Melanocyte of skin (primary cell): ENCODE data around the gene CEACAM16. TPM values are rescaled to one million over a fixed set of nuclear protein-coding genes. Genes with fewer than 3 reads are reported as not detected.

ENCODE experiments used
- small RNA-seq, 2 donors: library from RNA; depleted of rRNA; stranded (forward); fragments of <200 nt; gene quantifications; one replicate each; pipeline ENCODE3, GENCODE V24; 2012
- total RNA-seq, 2 donors: library from RNA; depleted of rRNA; stranded (reverse); fragments of >200 nt; gene quantifications; 2 replicates each; pipeline ENCODE4 v1.2.3, GENCODE V29; 2012

CEACAM16 gene
- total RNA-seq: not detected

DNA sequence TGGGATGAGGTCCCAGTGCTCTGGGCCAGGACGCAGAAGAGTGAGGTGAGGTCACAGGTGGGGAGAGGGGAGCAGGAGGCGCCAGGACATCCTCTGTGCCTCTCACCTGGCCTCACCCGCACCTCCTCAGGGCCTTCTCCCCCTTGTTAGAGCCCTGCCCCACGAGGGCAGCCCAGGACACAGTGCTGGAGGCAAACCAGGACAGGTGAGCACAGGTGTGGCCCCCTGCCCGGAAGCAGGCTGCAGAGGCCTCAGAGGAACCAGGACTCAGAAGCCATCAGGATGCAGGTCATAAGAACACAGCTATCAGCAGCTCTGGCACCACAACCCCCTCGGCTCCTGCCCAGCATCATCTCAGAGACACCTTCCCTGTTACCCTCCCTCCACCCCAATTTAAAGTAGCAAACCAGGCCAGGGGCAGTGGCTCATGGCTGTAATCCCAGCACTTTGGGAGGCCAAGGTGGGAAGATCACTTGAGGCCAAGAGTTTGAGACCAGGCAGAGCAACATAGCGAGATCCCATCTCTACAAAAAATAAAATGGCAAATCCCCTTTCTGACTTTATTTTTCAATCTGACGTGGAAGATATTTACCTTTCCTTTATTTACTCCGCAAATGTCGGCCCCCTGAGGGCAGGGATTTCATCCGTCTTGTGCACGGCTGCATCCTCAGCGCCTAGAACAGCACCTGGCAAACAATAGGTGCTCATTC lies at the start of gene CEACAM16:
TSS of gene CEACAM16 (plus strand) at position 660 of the 710 bp plus-strand sequence. CDS start 2,306 bp downstream, outside the sequence.

DNA sequence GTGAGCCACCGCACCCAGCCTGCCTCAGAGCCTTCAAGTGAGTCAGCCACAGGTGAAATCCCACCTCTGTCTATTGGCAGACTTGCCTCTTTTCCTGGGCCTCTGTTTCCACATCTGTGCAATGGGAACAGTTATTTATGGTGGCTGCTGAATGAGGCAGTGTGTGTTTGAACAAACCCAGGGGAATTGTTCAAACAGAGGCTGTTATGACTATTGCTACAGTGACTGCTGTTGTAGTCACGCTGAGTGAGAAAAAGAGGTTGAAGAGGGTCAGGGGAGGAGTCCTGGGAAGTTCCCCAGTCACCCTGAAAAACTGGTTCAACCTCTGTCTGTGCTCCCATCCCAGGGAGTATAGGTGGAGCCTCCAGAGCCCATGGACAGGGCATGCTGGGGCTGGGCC lies 27.6 kb upstream of the CEACAM16 start, which contains the start of gene CEACAM19:
TSS of gene CEACAM19 (plus strand) at position 83 of the 400 bp plus-strand sequence. CDS start 450 bp downstream, outside the sequence.

GRCh38 chr19:44748426-44749254 lies 49.7 kb downstream of the CEACAM16 start, which contains the start of gene BCL3:
Gene BCL3 (plus strand): TSS chr19:44748708. CDS start chr19:44748791, 83 bp downstream.

Small RNA genes lying within 50 kb of the gene (small RNA-seq; reads per million reads assigned to genes)
- gene RF00285: 0 reads per million in 2 donors

Other genes with a start within 250 kb of the CEACAM16 start
- gene ZNF180, start 198.6 kb upstream of the CEACAM16 start, total RNA-seq: 1 to 10 TPM; 6.0 to 6.9 TPM
- gene CEACAM20, start 169.5 kb upstream of the CEACAM16 start, total RNA-seq: not detected
- not detected for gene IGSF23, start 85.6 kb upstream of the CEACAM16 start, total RNA-seq
- gene PVR, start 55.2 kb upstream of the CEACAM16 start, total RNA-seq: 10 to 100 TPM; 32.3 to 59.3 TPM
- gene CEACAM19, start 27.7 kb upstream of the CEACAM16 start, total RNA-seq: 1 to 10 TPM in 1 of 2 donors, under 1 TPM in 1; 0.33 to 1.4 TPM
- 1 to 10 TPM; 4.0 to 7.2 TPM for gene BCL3, start 49.6 kb downstream of the CEACAM16 start, total RNA-seq
- not detected for gene CBLC, start 78.7 kb downstream of the CEACAM16 start, total RNA-seq
- under 1 TPM; 0.67 to 0.69 TPM for gene BCAM, start 110.0 kb downstream of the CEACAM16 start, total RNA-seq
- gene NECTIN2, start 147.1 kb downstream of the CEACAM16 start, total RNA-seq: 10 to 100 TPM; 60.9 to 68.3 TPM
- 100 to 1,000 TPM in 1 of 2 donors, 10 to 100 TPM in 1; 68.5 to 114 TPM for gene TOMM40, start 192.1 kb downstream of the CEACAM16 start, total RNA-seq
- 100 to 1,000 TPM in 1 of 2 donors, 10 to 100 TPM in 1; 87.9 to 191 TPM for gene APOE, start 206.6 kb downstream of the CEACAM16 start, total RNA-seq
- 1 to 10 TPM; 2.8 to 6.7 TPM for gene APOC1, start 215.5 kb downstream of the CEACAM16 start, total RNA-seq
- not detected for gene APOC4, start 243.1 kb downstream of the CEACAM16 start, total RNA-seq
- gene APOC2, start 246.9 kb downstream of the CEACAM16 start, total RNA-seq: 1 to 10 TPM in 1 of 2 donors, under 1 TPM in 1; 1.00 to 4.5 TPM